Activated T-cell treated with anti-CD3 and anti-CD28 coated beads, Interleukin-2, amount 50 U/mL, for 4 hours (primary cell): ENCODE data around the gene PRKAA1. TPM values are rescaled to one million over a fixed set of nuclear protein-coding genes. Genes with fewer than 3 reads are reported as not detected.
A peak's percentile ranks its signal among the peaks of the same experiment; 100 is the strongest.

Experiments used
- ATAC-seq, 2 donors: fragments of 200-7000 bp; cut with Tn5 transposase; one replicate each; pipeline ENCODE4 v1.10.0; 2021
- DNase-seq: peaks from one replicate; pipeline ENCODE4 v3.0.0-alpha.2; 2020
- H3K27me3 Mint-ChIP-seq: one replicate; pipeline ENCODE4 v1.8.0; 2021; ENCODE audit warnings: low read depth, mixed read lengths
- H3K36me3 Mint-ChIP-seq: one replicate; pipeline ENCODE4 v1.8.0; 2022; ENCODE audit warnings: mixed read lengths; ENCODE audit not compliant: insufficient read depth
- H3K4me1 Mint-ChIP-seq: one replicate; pipeline ENCODE4 v1.8.0; 2021; ENCODE audit warnings: low read depth, mixed read lengths
- H3K4me3 Mint-ChIP-seq: one replicate; pipeline ENCODE4 v1.8.0; 2021; ENCODE audit warnings: mild to moderate bottlenecking, moderate library complexity, mixed read lengths
- H3K9me3 Mint-ChIP-seq: one replicate; pipeline ENCODE4 v1.8.0; 2021; ENCODE audit warnings: mixed read lengths
- total RNA-seq, 3 donors: library from RNA; stranded (reverse); gene quantifications; one replicate each; pipeline ENCODE4 v1.2.1, GENCODE V29; 2021

Gene PRKAA1
- total RNA-seq, 3 donors from 2014 or later = 48.6 to 51.4 (median 50.3) TPM

GRCh38 chr5:40780199-40780598 lies 18.0 kb downstream of the PRKAA1 start:
- H3K4me1 Mint-ChIP-seq = peaks cover 39% of the 10 kb centered on the region
- DNase-seq (no peak), ATAC-seq (no peak)
- H3K36me3 Mint-ChIP-seq = peaks cover 16% of the 10 kb centered on the region
- H3K4me3 Mint-ChIP-seq = no peak overlapping the region
- no peaks in the 10 kb centered on the region for H3K9me3 Mint-ChIP-seq
- H3K27me3 Mint-ChIP-seq = no peaks in the 10 kb centered on the region

- no peak for ATAC-seq
- peaks cover 38% of the 10 kb centered on the region for H3K4me1 Mint-ChIP-seq
- no peak overlapping the region for H3K4me3 Mint-ChIP-seq
Measured at GRCh38 chr5:40779561-40779960, 18.6 kb downstream of the PRKAA1 start.

GRCh38 chr5:40778133-40778532 lies 20.0 kb downstream of the PRKAA1 start:
- DNase-seq = no peak
- no peak for ATAC-seq
- Mint-ChIP-seq H3K9me3 (no peaks in the 10 kb centered on the region), H3K27me3 (no peaks in the 10 kb centered on the region), H3K4me3 (no peak overlapping the region), H3K4me1 (peaks cover 28% of the 10 kb centered on the region), H3K36me3 (peaks cover 25% of the 10 kb centered on the region)

More at GRCh38 chr5:40779561-40779960, 18.6 kb downstream of the PRKAA1 start:
- DNase-seq = no peak
- no peaks in the 10 kb centered on the region for H3K9me3 Mint-ChIP-seq
- no peaks in the 10 kb centered on the region for H3K27me3 Mint-ChIP-seq
- peaks cover 19% of the 10 kb centered on the region for H3K36me3 Mint-ChIP-seq

- ATAC-seq (no peak), DNase-seq (no peak)
- H3K9me3 Mint-ChIP-seq = no peaks in the 10 kb centered on the region
- no peaks in the 10 kb centered on the region for H3K27me3 Mint-ChIP-seq
- peaks cover 25% of the 10 kb centered on the region for H3K36me3 Mint-ChIP-seq
- H3K4me3 Mint-ChIP-seq = no peak overlapping the region
- H3K4me1 Mint-ChIP-seq = peaks cover 17% of the 10 kb centered on the region
Measured at GRCh38 chr5:40776658-40776977, 21.6 kb downstream of the PRKAA1 start.

- ATAC-seq (no peak), DNase-seq (no peak)
- no peaks in the 10 kb centered on the region for H3K9me3 Mint-ChIP-seq
- no peaks in the 10 kb centered on the region for H3K27me3 Mint-ChIP-seq
- peaks cover 24% of the 10 kb centered on the region for H3K36me3 Mint-ChIP-seq
- H3K4me3 Mint-ChIP-seq = no peak overlapping the region
- H3K4me1 Mint-ChIP-seq = peaks cover 13% of the 10 kb centered on the region
Measured at GRCh38 chr5:40775846-40776657, 22.1 kb downstream of the PRKAA1 start.

- Mint-ChIP-seq H3K27me3 (no peaks in the 10 kb centered on the region), H3K4me1 (peaks cover 8% of the 10 kb centered on the region), H3K36me3 (peaks cover 21% of the 10 kb centered on the region), H3K9me3 (no peaks in the 10 kb centered on the region), H3K4me3 (no peak overlapping the region)
- DNase-seq (no peak), ATAC-seq (no peak)
Measured at GRCh38 chr5:40775085-40775845, 22.9 kb downstream of the PRKAA1 start.

GRCh38 chr5:40774623-40775022 lies 23.6 kb downstream of the PRKAA1 start:
- Mint-ChIP-seq H3K4me1 (peaks cover 7% of the 10 kb centered on the region), H3K9me3 (no peaks in the 10 kb centered on the region), H3K27me3 (no peaks in the 10 kb centered on the region), H3K4me3 (no peak overlapping the region), H3K36me3 (peaks cover 21% of the 10 kb centered on the region)
- DNase-seq = no peak
- no peak for ATAC-seq

- ATAC-seq (no peak), DNase-seq (no peak)
- Mint-ChIP-seq H3K4me1 (no peaks in the 10 kb centered on the region), H3K36me3 (peaks cover 26% of the 10 kb centered on the region), H3K27me3 (no peaks in the 10 kb centered on the region), H3K4me3 (no peak overlapping the region), H3K9me3 (no peaks in the 10 kb centered on the region)
Measured at GRCh38 chr5:40770764-40771163, 27.4 kb downstream of the PRKAA1 start.

- no peaks in the 10 kb centered on the region for H3K9me3 Mint-ChIP-seq
- peaks cover 29% of the 10 kb centered on the region for H3K36me3 Mint-ChIP-seq
- DNase-seq = no peak
- H3K4me3 Mint-ChIP-seq = no peak overlapping the region
- H3K27me3 Mint-ChIP-seq = no peaks in the 10 kb centered on the region
- no peaks in the 10 kb centered on the region for H3K4me1 Mint-ChIP-seq
- no peak for ATAC-seq
Measured at GRCh38 chr5:40762705-40763104, 35.5 kb downstream of the PRKAA1 start.

GRCh38 chr5:40757400-40757799 lies 40.8 kb downstream of the PRKAA1 start:
- H3K27me3 Mint-ChIP-seq = no peaks in the 10 kb centered on the region
- peaks cover 9% of the 10 kb centered on the region for H3K36me3 Mint-ChIP-seq
- no peaks in the 10 kb centered on the region for H3K9me3 Mint-ChIP-seq
- DNase-seq (no peak), ATAC-seq (no peak)
- H3K4me1 Mint-ChIP-seq = no peaks in the 10 kb centered on the region
- H3K4me3 Mint-ChIP-seq = no peak overlapping the region

GRCh38 chr5:40755407-40756365 lies 42.5 kb downstream of the PRKAA1 start, which contains the start of gene TTC33:
TSS of gene TTC33 (minus strand) at chr5:40755961. CDS start at chr5:40747018, 8,943 bp downstream.
- Mint-ChIP-seq H3K36me3 (peaks cover 4% of the 10 kb centered on the region), H3K27me3 (no peaks in the 10 kb centered on the region), H3K4me3 (no peak within 1 kb of the TSS), H3K4me1 (peaks cover 2% of the 10 kb centered on the region), H3K9me3 (no peaks in the 10 kb centered on the region)
- ATAC-seq (peak; percentile 90 to 93), DNase-seq (peak; percentile 93)

- peaks cover 5% of the 10 kb centered on the region for H3K4me1 Mint-ChIP-seq
- H3K36me3 Mint-ChIP-seq = peaks cover 4% of the 10 kb centered on the region
- H3K27me3 Mint-ChIP-seq = no peaks in the 10 kb centered on the region
Measured at GRCh38 chr5:40755093-40755406, 43.1 kb downstream of the PRKAA1 start.

GRCh38 chr5:40754381-40755092 lies 43.6 kb downstream of the PRKAA1 start:
- no peaks in the 10 kb centered on the region for H3K9me3 Mint-ChIP-seq
- ATAC-seq = peak; percentile 17 to 26
- DNase-seq = no peak

More at GRCh38 chr5:40755093-40755406, 43.1 kb downstream of the PRKAA1 start:
- ATAC-seq = peak; percentile 71 to 76
- H3K9me3 Mint-ChIP-seq = no peaks in the 10 kb centered on the region
- H3K4me3 Mint-ChIP-seq = no peak overlapping the region
- peak; percentile 50 for DNase-seq

More at GRCh38 chr5:40754381-40755092, 43.6 kb downstream of the PRKAA1 start:
- H3K4me1 Mint-ChIP-seq = peaks cover 5% of the 10 kb centered on the region
- H3K27me3 Mint-ChIP-seq = no peaks in the 10 kb centered on the region
- H3K36me3 Mint-ChIP-seq = peaks cover 4% of the 10 kb centered on the region
- no peak overlapping the region for H3K4me3 Mint-ChIP-seq
